ENCODE measurements around the gene CAMSAP3.
"Not testable (repeated sequence)": the region's sequence is repeated elsewhere in the genome, so short reads cannot be mapped to it uniquely, and the experiment has no call there.

Gene CAMSAP3

DNA sequence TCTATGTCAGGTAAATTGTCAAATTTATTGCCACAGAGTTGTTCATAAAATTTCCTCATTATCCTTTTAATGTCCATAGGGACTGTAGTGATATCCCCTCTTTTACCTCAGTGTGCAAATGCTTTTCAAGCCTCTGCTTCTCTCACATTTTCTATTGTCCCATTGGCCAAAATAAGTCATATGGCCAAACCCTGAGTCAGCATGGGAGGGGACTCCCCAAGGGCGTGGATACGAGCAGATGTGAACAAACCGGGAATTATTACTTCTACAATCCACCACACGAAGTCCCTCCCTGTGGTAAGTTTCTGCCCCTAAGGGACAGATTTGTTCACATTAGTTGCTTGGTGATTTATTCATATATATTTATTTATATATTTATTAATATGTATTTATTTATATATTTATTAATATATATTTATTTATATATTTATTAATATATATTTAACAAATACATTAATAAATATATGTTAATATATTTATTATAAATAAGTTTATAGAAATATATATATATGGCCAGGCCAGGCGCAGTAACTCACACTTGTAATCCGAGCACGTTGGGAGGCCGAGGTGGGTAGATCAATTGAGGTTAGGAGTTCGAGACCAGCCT, 20.1 kb upstream of the CAMSAP3 start:
- DNase-seq, result no peak

DNA sequence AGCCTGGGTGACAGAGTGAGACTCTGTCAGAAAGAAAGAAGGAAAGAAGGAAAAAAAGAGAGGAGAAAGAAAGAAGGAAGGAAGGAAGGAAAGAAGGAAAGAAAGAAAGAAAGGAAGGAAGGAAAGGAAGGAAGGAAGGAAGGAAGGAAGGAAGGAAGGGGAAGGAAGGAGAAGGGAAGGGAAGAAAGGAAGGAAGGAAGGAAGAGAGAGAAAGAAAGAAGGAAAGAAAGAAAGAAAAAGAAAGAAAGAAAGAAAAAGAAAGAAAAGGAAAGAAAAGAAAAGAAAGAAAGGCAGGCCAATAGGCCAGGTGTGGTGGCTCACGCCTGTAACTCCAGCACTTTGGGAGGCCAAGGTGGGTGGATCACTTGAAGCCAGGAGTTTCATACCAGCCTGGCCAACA, 18.2 kb upstream of the CAMSAP3 start:
- DNase-seq, result not testable (repeated sequence)

DNA sequence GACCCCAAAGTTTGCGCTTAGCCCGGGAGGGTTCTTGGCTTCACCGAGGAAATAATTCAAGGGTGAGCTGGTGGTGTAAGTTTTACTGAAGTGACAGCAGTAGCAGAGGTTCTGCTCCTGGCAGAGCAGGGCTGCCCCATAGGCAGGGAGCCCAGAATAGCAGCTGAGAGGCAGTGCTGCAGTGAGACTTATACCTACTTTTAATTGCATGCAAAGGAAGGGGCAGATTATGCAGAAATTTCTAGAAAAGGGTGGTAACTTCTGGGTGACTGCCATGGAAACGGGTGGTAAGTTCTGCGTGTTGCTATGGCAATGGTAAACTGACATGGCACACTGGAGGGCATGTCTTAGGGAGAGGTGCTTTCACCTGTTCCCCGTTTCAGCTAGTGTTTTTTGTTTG, 17.5 kb upstream of the CAMSAP3 start:
- DNase-seq, result no peak

DNA sequence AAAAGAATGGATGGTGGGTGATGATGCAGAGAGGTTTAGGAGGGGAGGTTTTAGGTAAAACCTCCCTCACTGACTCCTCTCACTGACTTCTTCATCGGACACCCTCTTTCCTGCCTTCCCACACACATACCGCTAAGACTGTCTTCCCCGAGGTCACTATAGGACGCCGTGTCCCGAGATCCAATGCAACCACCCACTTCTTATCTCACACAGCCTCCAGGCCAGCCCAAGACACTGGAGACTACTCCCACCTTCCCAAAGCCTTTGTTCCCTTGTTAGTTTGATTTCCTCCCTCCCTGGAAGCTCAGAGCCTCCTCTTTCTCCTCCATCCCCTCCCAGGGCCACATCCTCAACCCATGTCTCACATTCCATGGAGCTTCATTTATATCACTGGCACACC, 16.5 kb upstream of the CAMSAP3 start:
- no peak for DNase-seq

DNA sequence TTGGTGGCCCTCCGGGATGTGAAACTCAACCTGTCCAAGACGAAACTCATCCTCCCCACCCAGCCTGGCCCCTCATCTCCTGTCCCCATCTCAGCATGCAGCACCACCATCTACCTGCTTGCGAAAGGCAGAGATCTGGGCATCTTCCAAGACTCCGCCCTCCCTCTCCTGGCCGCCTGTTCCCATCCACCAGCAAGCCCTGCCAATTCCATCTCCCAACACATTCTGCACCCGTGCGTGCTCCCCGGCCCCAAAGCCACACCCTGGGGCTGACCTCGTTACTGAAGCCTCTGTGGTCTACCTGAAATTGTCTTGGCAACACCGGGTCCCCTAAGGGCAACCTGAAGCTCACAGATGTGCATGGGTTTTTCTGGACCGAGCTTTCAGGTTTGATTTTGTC, 13.2 kb upstream of the CAMSAP3 start:
- DNase-seq, result no peak

DNA sequence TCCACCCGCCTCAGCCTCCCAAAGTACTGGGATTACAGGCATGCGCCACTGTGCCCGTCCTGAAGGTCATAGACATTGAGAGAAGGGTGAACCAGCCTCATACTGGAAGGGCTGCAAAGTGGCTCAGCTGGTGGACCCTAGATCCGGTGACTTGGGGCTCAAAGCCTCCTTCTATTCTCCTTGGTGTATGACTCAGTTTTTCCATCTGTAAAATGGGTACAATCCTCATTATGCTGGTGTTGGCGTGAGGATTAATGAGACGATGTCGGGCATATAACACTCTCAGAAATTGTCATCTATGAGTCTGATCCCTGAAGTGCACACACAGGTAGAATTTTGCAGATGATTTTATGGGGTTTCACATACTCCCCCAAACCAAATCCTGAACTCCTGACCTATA, 5.8 kb upstream of the CAMSAP3 start:
- DNase-seq, result no peak

DNA sequence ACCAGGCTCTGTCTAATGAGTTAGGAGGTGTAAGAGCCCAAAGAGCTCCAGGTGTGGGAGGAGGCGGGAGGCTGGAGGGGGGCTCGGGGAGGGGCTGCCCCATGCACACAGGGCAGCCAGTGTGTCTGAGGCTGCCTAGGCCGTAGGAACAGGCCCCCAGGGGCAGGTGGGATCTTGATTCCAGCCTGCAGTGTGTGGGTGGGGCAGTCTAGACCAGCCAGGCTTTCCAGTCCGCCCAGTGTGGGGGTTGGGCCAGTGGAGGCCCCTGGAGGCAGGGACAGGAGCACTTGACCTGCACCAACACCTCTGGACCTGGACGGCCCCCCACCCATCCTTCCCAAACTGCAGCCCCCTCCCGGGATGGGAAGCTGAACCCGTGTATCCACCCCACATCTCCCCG, 5.4 kb upstream of the CAMSAP3 start:
- no peak for DNase-seq

DNA sequence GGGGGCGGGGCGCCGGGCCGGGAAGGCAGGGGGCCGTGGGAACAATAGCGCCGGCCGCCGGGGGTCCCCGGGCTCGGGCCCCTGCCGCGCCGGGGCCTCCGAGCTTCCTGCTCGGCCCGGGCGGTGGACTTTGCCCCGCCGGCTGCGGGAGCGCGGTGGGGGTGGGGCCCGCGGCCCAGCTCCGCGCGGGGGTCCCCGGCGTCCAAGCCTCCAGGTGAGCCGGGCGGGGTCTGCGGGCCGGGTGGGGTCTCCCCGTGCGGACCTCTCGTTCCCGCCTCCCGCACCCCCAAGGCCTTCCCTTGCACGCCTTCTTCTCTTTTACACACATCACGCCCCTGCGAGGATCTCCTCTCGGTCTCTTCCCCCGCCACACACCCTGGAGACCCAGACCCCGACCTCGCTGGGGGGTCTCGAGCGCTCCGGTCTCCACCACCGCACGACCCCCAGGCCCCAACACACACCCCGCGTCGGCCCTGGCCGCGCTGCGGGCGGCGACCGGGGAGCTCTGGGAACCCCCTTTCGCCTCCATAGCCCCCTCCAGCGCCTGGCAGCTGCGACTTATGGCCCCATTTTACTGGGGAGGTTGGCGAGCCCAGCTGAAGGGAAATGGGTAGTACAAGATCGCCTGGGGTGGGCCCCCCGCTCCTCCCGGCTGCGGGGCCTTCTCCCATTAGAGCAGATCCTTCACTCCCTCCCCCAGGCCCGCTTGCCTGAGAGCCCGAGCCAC, 711 bp downstream of the CAMSAP3 start:
- DNase-seq, result no peak

DNA sequence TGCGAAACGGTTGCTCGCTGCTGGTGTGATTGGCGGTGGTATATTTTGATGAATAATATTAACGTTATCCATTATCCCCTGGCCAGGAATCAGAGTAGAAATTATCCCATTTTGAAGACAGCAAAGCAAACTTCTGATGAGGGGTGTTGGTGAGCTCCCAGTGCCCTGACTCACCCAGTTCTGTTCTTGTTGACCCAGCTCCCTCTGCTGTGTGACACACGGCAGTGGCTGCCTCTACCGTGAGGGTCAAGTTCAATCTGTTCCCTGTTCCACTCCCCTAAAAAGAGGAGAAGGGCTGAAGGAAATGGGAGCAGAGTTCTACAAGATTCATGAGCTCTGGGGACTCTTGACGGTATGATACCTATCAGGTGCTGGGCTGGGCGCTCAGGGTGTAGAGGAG, 2.0 kb downstream of the CAMSAP3 start:
- no peak for DNase-seq

DNA sequence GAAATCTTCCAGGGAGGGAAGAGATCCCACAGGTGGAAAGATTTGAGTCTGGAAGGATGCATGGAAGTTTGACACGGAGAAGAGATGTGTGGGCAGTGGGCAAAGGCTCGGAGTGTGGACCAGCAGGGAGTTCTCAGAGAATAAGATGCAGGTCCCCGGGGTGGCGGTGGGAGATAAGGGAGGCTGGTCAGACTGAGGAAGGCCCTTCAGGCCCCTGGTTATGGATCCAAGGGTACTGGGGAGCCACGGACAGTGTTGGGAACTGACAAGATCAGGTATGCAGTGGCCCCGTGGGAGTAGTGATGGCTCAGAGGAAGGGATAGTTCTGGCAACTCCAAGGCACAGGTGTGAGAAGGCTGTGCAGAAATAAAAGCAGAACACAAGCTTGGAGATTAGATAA, 2.5 kb downstream of the CAMSAP3 start:
- no peak for DNase-seq

DNA sequence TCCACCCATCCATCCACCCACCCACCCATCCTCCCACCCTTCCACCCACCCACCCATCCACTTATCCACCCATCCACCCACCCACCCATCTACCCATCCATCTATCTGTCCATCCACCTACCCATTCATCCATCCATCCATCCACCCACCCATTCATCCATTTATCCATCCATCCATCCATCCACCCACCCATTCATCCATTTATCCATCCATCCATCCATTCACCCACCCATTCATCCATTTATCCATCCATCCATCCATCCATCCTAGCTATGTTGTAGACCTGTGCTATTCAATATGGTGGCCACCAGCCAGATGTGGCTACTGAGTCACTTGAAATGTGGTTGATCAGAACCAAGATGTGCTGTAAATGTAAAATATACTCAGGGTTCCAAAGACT, 5.1 kb downstream of the CAMSAP3 start:
- DNase-seq, result no peak

DNA sequence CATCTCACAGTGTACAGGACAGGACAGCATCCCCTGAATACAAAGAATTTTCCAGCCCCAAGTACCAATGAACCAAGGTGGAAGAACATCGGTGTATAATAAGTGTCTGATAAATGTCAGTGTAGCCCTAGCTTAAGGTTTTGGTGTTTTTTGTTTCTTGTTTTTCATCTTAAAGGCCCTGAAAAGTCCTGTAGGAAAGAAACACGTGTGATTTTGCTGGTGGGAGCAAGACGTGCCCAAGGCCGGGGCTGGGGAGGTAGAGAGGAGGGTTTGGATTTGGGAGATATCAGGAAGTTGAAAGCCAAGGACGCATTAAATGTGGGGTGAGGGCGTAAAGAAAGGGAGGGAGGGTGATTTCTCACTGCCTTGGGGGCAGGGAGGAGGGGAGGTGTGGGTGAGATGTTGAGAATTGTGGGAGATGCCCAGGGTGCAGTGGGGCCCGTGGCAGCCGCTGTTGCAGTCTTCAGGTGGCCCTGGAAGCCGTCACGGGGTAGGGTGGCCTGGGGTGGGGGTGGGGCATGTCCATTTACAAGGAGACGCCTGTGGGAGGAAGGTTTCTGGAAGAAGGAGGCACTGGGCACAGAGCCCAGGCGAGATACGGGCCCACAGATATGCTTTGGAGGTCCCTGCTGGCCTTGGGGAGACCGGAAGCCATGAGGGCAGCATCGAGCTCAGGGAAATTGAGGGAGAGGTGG, 6.7 kb downstream of the CAMSAP3 start:
- no peak for DNase-seq

DNA sequence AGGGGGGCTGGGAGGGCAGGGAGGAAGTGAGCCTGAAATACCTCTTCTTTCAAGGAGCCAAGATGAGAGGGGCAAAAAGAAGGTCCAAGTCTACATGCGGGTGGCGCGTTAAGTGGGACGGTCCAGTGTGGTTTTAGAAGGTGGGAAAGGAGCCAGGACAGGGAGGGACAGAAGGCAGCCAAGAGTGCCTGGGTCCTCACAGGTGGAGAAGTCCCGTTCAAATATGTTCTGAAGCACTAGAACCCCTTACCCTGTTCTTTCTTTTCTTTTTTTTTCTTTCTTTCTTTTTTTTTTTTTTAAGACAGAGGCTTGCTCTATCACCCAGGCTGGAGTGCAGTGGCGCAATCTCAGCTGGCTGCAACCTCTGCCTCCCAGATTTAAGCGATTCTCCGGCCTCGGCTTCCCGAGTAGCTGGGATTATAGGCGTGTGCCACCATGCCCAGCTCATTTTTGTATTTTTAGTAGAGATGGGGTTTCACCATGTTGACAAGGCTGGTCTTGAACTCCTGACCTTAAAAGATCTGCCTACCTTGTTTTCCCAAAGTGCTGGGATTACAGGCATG, 7.4 kb downstream of the CAMSAP3 start:
- DNase-seq, result no peak

DNA sequence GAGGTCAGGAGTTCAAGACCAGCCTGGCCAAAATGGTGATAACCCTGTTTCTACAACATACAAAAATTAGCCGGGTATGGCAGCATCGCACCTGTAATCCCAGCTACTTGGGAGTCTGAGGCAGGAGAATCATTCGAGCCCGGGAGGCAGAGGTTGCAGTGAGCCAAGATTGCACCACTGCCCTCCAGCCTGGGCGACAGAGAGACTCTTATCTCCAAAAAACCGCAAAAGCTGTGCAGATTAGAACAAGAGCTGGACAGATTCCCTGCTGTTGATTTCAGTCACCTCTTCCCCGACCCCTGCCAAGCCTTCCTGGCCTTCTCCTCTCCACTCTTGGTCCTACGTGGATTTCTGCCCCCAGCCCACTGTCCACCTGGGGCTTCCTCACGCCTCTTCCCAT, 8.3 kb downstream of the CAMSAP3 start:
- no peak for DNase-seq

DNA sequence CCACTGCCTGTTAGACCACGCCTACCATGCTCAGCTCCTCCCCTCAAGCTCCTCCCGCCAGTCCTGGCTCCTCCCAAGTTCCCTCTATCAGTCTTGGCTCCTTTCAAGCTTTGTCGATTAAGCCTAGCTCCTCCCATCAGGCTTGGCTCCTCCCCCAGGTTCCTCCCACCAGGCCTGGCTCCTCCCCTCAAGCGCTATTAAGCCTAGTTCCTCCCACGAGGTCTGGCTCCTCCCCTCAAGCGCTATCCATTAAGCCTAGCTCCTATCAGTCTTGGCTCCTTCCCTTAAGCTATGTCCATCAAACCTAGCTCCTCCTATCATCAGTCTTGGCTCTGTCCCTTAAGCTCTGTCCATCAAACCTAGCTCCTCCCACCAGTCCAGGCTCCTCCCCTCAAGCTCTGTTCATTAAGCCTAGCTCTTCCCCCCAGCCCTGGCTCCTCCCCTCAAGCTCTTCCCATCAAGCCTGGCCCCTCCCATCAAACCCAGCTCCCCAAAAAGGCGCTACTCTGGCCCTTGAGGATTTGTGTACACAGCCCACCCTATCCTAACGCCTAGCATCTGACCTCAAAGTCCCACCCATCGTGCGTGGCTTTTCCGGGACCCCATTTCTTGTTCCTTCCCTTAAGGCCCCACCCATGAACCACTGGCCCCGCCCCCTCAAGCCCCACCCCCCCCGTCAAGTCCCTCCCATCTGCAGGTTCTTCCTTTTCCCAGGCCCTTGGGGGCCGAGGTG, 10.0 kb downstream of the CAMSAP3 start:
- DNase-seq, result no peak

DNA sequence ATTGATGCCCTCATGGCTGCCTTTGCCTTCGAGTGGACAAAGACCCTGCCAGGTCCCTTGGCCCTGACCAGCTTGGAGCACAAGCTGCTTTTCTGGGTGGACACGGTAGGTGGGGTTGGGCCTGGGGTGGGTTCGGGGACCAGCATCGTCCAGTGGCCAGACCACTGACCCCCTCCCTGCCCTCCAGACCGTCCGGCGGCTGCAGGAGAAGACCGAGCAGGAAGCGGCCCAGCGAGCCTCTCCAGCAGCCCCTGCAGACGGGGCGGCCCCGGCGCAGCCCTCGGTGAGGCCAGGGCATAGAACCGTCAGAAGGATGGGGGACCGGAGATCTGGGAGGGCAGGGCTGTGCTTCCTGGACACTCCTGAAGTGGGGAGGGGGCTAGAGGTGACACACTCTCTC, 10.6 kb downstream of the CAMSAP3 start:
- DNase-seq, result no peak

DNA sequence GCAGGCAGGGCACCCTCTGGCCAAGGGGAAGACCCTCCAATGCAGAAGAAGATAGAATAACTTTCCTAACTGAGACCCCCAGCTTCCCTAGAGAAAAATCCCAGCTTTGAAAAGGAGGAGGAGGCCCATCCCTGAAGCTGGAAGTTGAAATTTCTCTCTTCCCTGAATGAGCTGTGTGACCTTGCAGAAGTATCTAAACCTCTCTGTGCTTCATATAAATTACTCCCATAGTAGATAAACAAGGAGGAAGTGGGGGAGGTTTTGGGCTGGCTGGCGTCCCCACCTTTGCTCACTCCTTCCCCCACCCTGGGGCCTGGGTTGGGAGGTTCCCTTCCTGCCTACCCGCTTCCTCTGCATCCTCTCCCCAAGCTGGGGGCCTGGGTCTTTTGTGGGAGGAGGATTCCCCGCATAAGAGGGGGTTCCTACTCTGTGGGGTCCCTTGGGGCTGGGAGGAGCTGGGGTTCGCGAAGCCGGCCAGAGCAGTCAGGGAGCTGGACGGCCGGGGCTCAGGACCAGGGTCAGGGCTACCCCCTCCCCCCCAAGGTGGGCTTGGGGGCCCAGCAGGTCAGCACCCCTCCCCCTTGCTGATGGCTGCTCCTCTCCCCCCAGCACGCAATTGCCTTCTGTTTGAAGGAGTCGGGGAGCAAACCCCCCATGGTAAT, 11.7 kb downstream of the CAMSAP3 start:
- no peak for DNase-seq

DNA sequence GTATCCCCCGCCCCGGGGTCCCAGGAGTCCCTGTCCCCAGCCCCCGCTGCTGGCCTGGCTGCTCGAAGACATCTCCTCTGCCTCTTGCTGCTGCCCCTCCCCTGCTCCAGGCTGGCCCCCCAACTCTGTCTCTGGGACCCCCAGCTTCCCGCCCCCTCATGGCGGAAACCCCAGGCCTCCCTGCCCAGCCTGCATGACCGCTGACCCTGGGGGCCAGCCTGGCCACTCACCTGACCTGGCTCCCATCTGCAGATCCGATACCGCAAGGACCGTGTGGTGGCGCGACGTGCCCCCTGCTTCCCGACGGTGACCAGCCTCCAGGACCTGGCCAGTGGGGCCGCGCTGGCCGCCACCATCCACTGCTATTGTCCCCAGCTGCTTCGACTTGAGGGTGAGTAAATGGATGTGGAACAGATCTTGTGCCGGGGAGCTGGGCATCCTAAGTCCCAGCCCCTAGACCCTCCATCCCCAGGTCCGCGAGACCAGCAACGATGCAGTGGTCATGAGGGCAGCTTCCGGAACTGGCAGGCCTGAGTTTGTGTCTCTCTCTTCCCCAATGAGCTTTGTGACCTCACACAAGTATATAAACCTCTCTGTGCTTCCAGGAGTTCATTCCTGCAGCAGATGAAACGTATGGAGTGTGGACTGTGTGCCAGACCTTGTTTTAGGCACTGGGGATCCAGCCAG, 12.4 kb downstream of the CAMSAP3 start:
- DNase-seq, result no peak

DNA sequence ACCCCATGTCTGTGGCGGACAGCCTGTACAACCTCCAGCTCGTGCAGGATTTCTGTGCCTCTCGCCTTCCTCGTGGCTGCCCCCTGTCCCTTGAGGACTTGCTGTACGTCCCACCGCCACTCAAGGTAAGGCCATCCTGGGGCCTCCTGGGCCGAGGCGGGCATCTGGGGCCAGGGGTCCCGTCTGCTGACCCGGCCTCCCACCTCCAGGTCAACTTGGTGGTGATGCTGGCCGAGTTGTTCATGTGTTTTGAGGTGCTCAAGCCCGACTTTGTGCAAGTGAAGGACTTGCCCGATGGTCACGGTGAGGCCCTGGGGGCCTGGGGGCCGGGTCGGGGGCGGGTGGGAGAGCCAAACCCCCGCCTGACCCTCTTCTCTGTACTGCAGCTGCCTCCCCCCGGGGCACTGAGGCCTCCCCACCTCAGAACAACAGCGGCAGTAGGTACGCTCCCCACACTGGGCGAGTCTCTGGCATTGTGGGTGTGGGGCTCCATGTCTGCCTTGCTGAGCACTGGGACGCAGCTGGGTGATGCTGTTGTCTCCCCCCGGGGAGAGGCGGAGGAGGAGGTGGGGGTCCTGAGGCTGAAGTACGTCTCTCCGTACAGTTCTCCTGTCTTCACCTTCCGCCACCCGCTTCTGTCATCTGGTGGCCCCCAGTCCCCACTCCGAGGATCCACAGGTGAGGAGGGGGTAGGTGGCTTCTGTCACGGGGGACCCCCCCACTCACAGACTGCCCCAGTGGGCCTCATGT, 15.0 kb downstream of the CAMSAP3 start:
- DNase-seq, result no peak

DNA sequence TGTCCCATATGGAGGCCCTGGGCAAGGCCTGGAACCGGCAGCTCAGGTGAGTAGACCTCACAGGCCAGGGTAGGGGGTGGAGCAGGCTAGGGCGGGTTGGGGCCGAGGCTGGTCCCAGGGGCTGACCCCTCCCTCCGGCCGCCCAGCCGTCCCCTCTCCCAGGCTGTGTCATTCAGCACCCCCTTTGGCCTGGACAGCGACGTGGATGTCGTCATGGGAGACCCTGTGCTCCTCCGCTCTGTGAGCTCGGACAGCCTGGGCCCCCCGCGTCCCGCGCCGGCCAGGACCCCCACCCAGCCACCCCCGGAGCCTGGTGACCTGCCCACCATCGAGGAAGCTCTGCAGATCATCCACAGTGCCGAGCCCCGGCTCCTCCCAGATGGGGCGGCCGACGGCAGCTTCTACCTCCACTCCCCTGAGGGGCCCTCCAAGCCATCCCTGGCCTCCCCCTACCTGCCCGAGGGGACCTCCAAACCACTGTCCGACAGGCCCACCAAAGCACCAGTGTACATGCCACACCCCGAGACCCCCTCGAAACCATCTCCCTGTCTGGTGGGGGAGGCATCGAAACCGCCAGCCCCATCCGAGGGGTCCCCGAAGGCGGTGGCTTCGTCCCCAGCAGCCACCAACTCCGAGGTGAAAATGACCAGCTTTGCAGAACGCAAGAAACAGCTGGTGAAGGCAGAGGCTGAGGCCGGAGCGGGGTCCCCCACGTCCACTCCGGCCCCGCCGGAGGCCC, 16.0 kb downstream of the CAMSAP3 start:
- DNase-seq, result no peak
